Measurements from ENCODE around the gene SAP30L. TPM values are rescaled to one million over a fixed set of nuclear protein-coding genes. Genes with fewer than 3 reads are reported as not detected.

The SAP30L gene
- total RNA-seq, 1 donor from 2014 or later: 44.4 TPM

GRCh38 chr5:154480847-154481246 is 35.0 kb downstream of the SAP30L start:
- H3K27ac Mint-ChIP-seq: no peak overlapping the region
- peaks cover 88% of the 10 kb centered on the region for H3K27me3 Mint-ChIP-seq (ENCODE audit: insufficient read depth)
- no peaks in the 10 kb centered on the region for H3K9me3 Mint-ChIP-seq
- peaks cover 25% of the 10 kb centered on the region for H3K4me1 Mint-ChIP-seq (ENCODE audit: low read depth)
- DNase-seq (ENCODE audit: low spot score): no peak
- H3K36me3 Mint-ChIP-seq (ENCODE audit: low read depth): peaks cover 2% of the 10 kb centered on the region
- H3K4me3 Mint-ChIP-seq: no peak overlapping the region
- intact Hi-C loops (cut with micrococcal nuclease): no loop called here

- intact Hi-C loops (cut with micrococcal nuclease): no loop called here
- Mint-ChIP-seq H3K27me3 (ENCODE audit: insufficient read depth) (peaks cover 88% of the 10 kb centered on the region), H3K4me1 (ENCODE audit: low read depth) (peaks cover 19% of the 10 kb centered on the region)
Observed at GRCh38 chr5:154481584-154482381, 36.0 kb downstream of the SAP30L start.

GRCh38 chr5:154482528-154483449 is 37.0 kb downstream of the SAP30L start:
- no peak for DNase-seq (ENCODE audit: low spot score)
- no peak overlapping the region for H3K4me3 Mint-ChIP-seq
- peaks cover 17% of the 10 kb centered on the region for H3K4me1 Mint-ChIP-seq (ENCODE audit: low read depth)
- no peaks in the 10 kb centered on the region for H3K36me3 Mint-ChIP-seq (ENCODE audit: low read depth)
- intact Hi-C loops (cut with micrococcal nuclease): loop anchor here (1.0 kb wide), 1 partner anchor 8 kb away; no protein-coding TSS in a partner anchor
- no peaks in the 10 kb centered on the region for H3K9me3 Mint-ChIP-seq
- H3K27me3 Mint-ChIP-seq (ENCODE audit: insufficient read depth): peaks cover 89% of the 10 kb centered on the region
- peak overlapping the region; percentile 74 for H3K27ac Mint-ChIP-seq

More at GRCh38 chr5:154481584-154482381, 36.0 kb downstream of the SAP30L start:
- no peak for DNase-seq (ENCODE audit: low spot score)
- Mint-ChIP-seq H3K9me3 (no peaks in the 10 kb centered on the region), H3K4me3 (no peak overlapping the region), H3K36me3 (ENCODE audit: low read depth) (peaks cover 2% of the 10 kb centered on the region), H3K27ac (no peak overlapping the region)

GRCh38 chr5:154483654-154484392 is 38.0 kb downstream of the SAP30L start:
- Mint-ChIP-seq H3K27ac (peak overlapping the region; percentile 66), H3K27me3 (ENCODE audit: insufficient read depth) (peaks cover 87% of the 10 kb centered on the region), H3K4me3 (no peak overlapping the region), H3K9me3 (no peaks in the 10 kb centered on the region), H3K36me3 (ENCODE audit: low read depth) (no peaks in the 10 kb centered on the region), H3K4me1 (ENCODE audit: low read depth) (peaks cover 20% of the 10 kb centered on the region)
- intact Hi-C loops (cut with micrococcal nuclease): loop anchor here (1.0 kb wide), 1 partner anchor 10 kb away; no protein-coding TSS in a partner anchor
- no peak for DNase-seq (ENCODE audit: low spot score)

- Mint-ChIP-seq H3K36me3 (ENCODE audit: low read depth) (no peaks in the 10 kb centered on the region), H3K4me3 (no peak overlapping the region), H3K27me3 (ENCODE audit: insufficient read depth) (peaks cover 87% of the 10 kb centered on the region), H3K27ac (peak overlapping the region; percentile 66), H3K9me3 (no peaks in the 10 kb centered on the region), H3K4me1 (ENCODE audit: low read depth) (peaks cover 16% of the 10 kb centered on the region)
- no peak for DNase-seq (ENCODE audit: low spot score)
- intact Hi-C loops (cut with micrococcal nuclease): loop anchor here (5.0 kb wide), 1 partner anchor 273 kb away; the partner anchor contains the start of gene LARP1
Observed at GRCh38 chr5:154484393-154485095, 38.7 kb downstream of the SAP30L start.

- peaks cover 15% of the 10 kb centered on the region for H3K4me1 Mint-ChIP-seq (ENCODE audit: low read depth)
- H3K9me3 Mint-ChIP-seq: no peaks in the 10 kb centered on the region
- intact Hi-C loops (cut with micrococcal nuclease): loop anchor here (5.0 kb wide), 1 partner anchor 272 kb away; the partner anchor contains the start of gene LARP1
- H3K27ac Mint-ChIP-seq: no peak overlapping the region
- H3K4me3 Mint-ChIP-seq: no peak overlapping the region
- no peaks in the 10 kb centered on the region for H3K36me3 Mint-ChIP-seq (ENCODE audit: low read depth)
- DNase-seq (ENCODE audit: low spot score): no peak
- H3K27me3 Mint-ChIP-seq (ENCODE audit: insufficient read depth): peaks cover 87% of the 10 kb centered on the region
Observed at GRCh38 chr5:154485096-154485491, 39.3 kb downstream of the SAP30L start.

- no peaks in the 10 kb centered on the region for H3K36me3 Mint-ChIP-seq (ENCODE audit: low read depth)
- H3K9me3 Mint-ChIP-seq: no peaks in the 10 kb centered on the region
- intact Hi-C loops (cut with micrococcal nuclease): loop anchor here (1.0 to 5.0 kb wide), 4 partner anchors 11 to 271 kb away; partner anchors contain the start of gene LARP1
- H3K4me3 Mint-ChIP-seq: no peak overlapping the region
- H3K27me3 Mint-ChIP-seq (ENCODE audit: insufficient read depth): peaks cover 83% of the 10 kb centered on the region
- no peak for DNase-seq (ENCODE audit: low spot score)
- H3K27ac Mint-ChIP-seq: no peak overlapping the region
- peaks cover 15% of the 10 kb centered on the region for H3K4me1 Mint-ChIP-seq (ENCODE audit: low read depth)
Observed at GRCh38 chr5:154485850-154486426, 40.1 kb downstream of the SAP30L start.

- intact Hi-C loops (cut with micrococcal nuclease): loop anchor here (1.0 to 5.0 kb wide), 4 partner anchors 11 to 271 kb away; partner anchors contain the start of gene LARP1
- H3K4me3 Mint-ChIP-seq: no peak overlapping the region
- H3K27me3 Mint-ChIP-seq (ENCODE audit: insufficient read depth): peaks cover 80% of the 10 kb centered on the region
- H3K27ac Mint-ChIP-seq: no peak overlapping the region
- no peaks in the 10 kb centered on the region for H3K36me3 Mint-ChIP-seq (ENCODE audit: low read depth)
- no peaks in the 10 kb centered on the region for H3K9me3 Mint-ChIP-seq
- no peak for DNase-seq (ENCODE audit: low spot score)
- H3K4me1 Mint-ChIP-seq (ENCODE audit: low read depth): peaks cover 15% of the 10 kb centered on the region
Observed at GRCh38 chr5:154486427-154486866, 40.6 kb downstream of the SAP30L start.

GRCh38 chr5:154487541-154487940 is 41.7 kb downstream of the SAP30L start:
- H3K4me3 Mint-ChIP-seq: no peak overlapping the region
- no peaks in the 10 kb centered on the region for H3K36me3 Mint-ChIP-seq (ENCODE audit: low read depth)
- H3K9me3 Mint-ChIP-seq: no peaks in the 10 kb centered on the region
- intact Hi-C loops (cut with micrococcal nuclease): loop anchor here (2.0 to 5.0 kb wide), 3 partner anchors 17 to 270 kb away; partner anchors contain the start of gene LARP1
- H3K27ac Mint-ChIP-seq: no peak overlapping the region
- DNase-seq (ENCODE audit: low spot score): no peak
- peaks cover 78% of the 10 kb centered on the region for H3K27me3 Mint-ChIP-seq (ENCODE audit: insufficient read depth)
- H3K4me1 Mint-ChIP-seq (ENCODE audit: low read depth): peaks cover 15% of the 10 kb centered on the region

- H3K27me3 Mint-ChIP-seq (ENCODE audit: insufficient read depth): peaks cover 71% of the 10 kb centered on the region
- intact Hi-C loops (cut with micrococcal nuclease): no loop called here
- H3K4me1 Mint-ChIP-seq (ENCODE audit: low read depth): peaks cover 8% of the 10 kb centered on the region
- H3K27ac Mint-ChIP-seq: no peak overlapping the region
- no peak overlapping the region for H3K4me3 Mint-ChIP-seq
- no peak for DNase-seq (ENCODE audit: low spot score)
- no peaks in the 10 kb centered on the region for H3K9me3 Mint-ChIP-seq
- no peaks in the 10 kb centered on the region for H3K36me3 Mint-ChIP-seq (ENCODE audit: low read depth)
Observed at GRCh38 chr5:154491941-154492340, 46.1 kb downstream of the SAP30L start.

- Mint-ChIP-seq H3K27me3 (ENCODE audit: insufficient read depth) (peaks cover 63% of the 10 kb centered on the region), H3K9me3 (no peaks in the 10 kb centered on the region), H3K27ac (no peak overlapping the region), H3K36me3 (ENCODE audit: low read depth) (no peaks in the 10 kb centered on the region), H3K4me1 (ENCODE audit: low read depth) (no peaks in the 10 kb centered on the region), H3K4me3 (no peak overlapping the region)
- no peak for DNase-seq (ENCODE audit: low spot score)
- intact Hi-C loops (cut with micrococcal nuclease): no loop called here
Observed at GRCh38 chr5:154493274-154493673, 47.5 kb downstream of the SAP30L start.
